ENCODE results near the gene ATP7A.
A peak's percentile ranks its signal among the peaks of the same experiment; 100 is the strongest.
"Not testable (repeated sequence)": the region's sequence is repeated elsewhere in the genome, so short reads cannot be mapped to it uniquely, and the experiment has no call there.

ATP7A gene

DNA sequence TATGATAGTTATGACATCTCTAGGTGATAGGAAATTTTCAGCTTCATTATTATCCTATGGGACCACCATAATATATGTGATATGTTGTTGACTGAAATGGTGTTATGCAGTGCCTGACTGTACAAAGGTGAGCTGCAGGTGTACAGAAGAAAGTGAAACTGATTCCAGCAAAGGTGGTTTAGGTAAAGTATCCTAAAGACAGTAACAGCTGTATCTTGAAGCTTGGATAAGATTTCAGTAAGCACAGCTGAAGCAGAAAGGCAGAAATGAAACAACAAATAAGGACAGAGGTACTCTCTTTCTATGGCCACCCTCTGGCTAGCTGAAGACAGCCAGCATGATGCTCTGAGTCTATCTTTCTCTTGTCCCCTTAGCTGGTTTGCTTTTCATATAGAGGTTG is 163.6 kb downstream of the ATP7A start:
- TF ChIP-seq, protein P1, sequence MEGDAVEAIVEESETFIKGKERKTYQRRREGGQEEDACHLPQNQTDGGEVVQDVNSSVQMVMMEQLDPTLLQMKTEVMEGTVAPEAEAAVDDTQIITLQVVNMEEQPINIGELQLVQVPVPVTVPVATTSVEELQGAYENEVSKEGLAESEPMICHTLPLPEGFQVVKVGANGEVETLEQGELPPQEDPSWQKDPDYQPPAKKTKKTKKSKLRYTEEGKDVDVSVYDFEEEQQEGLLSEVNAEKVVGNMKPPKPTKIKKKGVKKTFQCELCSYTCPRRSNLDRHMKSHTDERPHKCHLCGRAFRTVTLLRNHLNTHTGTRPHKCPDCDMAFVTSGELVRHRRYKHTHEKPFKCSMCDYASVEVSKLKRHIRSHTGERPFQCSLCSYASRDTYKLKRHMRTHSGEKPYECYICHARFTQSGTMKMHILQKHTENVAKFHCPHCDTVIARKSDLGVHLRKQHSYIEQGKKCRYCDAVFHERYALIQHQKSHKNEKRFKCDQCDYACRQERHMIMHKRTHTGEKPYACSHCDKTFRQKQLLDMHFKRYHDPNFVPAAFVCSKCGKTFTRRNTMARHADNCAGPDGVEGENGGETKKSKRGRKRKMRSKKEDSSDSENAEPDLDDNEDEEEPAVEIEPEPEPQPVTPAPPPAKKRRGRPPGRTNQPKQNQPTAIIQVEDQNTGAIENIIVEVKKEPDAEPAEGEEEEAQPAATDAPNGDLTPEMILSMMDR (IDR thresholded peaks at IDR 0.05; ENCODE audit: low read depth, low read length) = no peak

DNA sequence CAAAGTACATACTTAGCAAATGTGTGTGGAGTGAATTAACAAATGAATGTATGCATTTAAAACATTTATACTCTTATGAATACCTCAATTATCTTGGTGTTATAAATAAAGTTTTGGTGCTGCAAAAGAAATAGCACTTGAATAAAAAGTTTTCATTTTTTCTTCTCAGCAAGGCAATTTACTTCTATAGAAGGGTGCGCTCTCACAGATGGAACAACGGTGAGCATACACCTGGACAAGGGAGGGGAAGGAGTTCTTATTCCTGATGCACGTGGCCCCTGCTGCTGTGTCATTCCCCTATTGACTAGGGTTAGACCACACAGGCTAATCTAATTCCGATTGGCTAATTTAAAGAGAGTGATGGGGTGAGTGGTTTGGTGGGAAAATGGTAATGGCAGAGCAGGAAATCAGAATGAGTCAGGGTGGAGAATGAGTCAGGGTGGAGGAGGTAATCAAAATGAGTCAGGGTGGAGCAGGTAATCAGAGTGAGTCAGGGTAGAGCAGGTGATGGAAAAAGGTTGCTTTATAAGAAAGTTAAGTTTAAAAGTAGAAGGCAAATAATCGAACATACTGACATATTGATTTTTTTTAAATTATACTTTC is 165.4 kb downstream of the ATP7A start:
- TF ChIP-seq, protein P1 (IDR thresholded peaks at IDR 0.05; ENCODE audit: low read depth, low read length) = no peak
- no peak for DNase-seq (ENCODE audit: extremely low read depth, low read depth)

More for the DNA sequence above, 163.6 kb downstream of the ATP7A start:
- DNase-seq (ENCODE audit: extremely low read depth, low read depth) = no peak

DNA sequence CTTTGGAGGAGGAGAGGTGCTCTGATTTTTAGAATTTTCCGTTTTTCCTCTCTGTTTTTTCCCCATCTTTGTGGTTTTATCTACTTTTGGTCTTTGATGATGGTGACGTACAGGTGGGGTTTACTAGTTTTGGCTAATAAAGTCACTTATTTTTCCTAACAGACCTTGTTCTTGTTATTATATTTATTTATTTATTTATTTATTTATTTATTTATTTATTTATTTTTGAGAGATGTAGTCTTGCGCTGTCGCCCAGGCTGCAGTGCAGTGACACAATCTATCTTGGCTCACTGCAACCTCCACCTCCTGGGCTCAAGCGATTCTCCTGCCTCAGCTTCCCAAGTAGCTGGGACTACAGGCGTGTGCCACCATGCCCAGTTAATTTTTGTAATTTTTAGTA is 170.9 kb downstream of the ATP7A start:
- DNase-seq (ENCODE audit: extremely low read depth, low read depth) = not testable (repeated sequence)

DNA sequence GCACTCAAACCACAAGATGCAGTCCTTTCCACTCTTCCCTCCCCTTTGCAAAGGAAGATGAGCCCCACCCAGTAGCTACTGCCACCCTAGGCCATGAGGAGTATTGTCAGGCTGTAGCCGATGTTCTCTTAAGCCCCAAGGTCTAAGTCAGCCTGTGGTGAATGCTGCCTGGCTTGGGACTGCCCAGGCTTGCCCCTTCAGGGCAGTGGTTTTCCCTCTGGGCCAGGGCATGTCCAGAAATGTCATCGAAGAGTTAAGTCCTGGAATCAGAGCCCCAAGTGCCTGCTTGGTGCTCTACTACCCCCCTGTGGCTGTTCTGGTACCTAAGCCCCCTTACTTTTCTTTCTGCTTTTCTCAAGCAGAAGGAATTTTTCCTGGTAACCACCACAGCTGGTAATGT is 181.8 kb downstream of the ATP7A start:
- TF ChIP-seq, protein P1 (IDR thresholded peaks at IDR 0.05; ENCODE audit: low read depth, low read length) = peak; percentile 44
- DNase-seq (ENCODE audit: extremely low read depth, low read depth) = no peak

DNA sequence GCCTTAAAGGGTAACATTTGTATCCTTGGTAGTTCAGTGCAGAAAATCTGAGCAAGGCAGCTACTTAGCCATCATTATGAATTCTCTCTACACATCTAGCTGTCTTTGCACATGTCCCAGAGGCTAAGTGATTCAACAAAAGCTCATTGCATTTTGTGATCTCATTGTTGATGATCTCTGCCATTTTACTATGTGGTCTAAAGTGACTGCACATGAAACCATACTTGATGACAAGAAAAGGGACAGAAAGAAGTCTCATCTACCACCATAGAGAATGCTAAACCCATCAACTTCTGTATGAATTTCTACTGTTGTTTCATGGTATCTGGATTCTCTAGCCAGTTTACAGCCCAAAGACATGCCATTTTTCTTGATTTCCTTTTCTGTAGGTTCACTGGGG is 187.6 kb downstream of the ATP7A start:
- TF ChIP-seq, protein P1 (IDR thresholded peaks at IDR 0.05; ENCODE audit: low read depth, low read length) = no peak

More for the DNA sequence above, 187.6 kb downstream of the ATP7A start:
- no peak for DNase-seq (ENCODE audit: extremely low read depth, low read depth)

All from AG09319 (cell line).